ENCODE results near the gene PRKRA. TPM values are rescaled to one million over a fixed set of nuclear protein-coding genes. Genes with fewer than 3 reads are reported as not detected.
"Not testable (repeated sequence)": the region's sequence is repeated elsewhere in the genome, so short reads cannot be mapped to it uniquely, and the experiment has no call there.

The PRKRA gene
- total RNA-seq, 1 donor from 2014 or later: 59.8 TPM

DNA sequence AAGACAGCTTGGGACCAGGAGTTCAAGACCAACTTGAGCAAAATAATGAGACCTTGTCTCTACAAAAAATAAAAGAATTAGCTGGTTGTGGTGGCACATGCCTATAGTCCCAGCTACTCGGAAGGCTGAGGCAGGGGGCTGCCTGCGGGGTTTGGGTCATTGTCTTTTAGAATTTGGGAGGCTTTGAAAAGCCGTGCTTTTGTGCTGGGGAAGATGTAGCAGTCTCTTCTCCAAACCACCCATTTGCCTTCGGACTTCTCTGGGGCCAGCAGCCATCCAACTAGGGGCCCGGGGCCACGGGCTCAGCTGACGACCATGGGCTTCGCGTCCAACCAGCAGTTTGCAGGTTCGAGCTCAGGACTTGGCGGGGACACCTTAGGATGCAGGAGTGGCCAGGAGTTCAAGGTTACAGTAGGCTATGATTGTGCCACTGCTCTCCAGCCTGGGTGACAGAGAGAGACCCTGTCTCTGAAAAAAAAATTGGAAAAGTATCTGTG, 6.5 kb upstream of the PRKRA start:
- DNase-seq: no peak

DNA sequence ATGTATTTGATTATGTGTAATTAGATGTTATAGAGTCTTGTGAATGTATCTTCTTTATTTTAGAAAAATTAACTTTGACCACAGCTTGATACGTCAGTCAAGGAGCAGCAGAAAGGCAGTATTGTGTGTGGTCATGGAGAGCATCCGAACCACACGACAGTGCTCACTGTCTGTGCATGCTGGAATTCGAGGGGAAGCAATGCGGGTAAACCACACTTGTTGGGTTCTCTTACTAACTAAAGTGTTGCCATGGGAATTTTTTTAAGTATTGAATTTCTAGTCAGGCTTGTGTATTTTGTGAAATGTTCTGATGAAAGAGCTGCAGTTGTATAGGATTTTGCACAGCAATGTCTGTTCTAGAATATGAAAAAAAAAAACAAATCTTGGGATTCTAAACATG, 5.0 kb upstream of the PRKRA start:
- DNase-seq: no peak

DNA sequence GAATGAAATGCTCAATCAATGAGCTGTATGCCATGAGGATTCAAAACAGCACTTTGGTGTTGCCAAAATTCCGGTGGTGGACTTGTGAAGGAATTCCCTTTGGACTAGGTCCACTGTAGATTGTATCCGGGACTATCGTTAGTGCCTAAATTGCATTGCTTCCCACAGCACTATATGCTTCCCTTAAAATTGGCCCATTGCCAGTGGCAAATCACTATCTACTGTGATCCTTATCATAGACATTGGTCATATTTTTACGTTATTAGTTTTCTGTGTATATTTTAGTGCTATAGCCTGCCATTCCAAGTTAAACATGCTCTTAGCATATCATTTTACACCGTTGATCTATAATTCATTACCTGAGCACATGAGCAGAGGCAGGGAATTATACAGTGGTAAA, 1.9 kb upstream of the PRKRA start:
- DNase-seq: no peak

DNA sequence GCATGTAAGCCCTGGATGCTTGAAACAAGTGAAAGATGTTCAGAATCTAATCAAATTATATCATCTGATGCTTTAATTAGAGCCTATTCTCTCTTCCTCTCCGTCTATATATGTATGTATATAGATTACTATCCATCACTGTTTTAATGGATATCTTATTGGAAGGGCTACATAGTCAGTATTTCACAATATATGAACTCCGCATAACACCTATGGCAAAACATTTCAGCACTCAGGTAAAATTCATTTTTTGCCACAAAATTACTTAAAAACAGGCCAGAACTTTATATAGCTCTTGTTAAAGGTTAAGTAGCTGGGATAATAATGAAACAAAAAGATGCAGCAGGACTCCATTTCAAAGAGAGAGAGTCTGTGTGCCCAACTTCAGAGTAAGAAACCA, 1.4 kb upstream of the PRKRA start:
- no peak for DNase-seq

DNA sequence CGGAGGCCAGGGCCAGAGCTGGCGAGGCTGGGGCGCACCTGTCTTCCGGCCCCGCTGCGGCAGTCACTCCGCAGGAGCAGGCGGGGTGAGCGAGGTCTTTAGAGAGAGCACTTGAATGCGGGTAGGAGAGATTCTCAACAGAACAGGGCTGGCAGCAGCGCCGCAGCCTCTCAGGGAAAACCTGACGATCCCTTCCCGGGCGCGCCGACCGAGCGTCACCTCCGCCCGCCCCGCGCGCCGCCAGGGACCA, 526 bp downstream of the PRKRA start:
- peak; percentile 92 for DNase-seq

DNA sequence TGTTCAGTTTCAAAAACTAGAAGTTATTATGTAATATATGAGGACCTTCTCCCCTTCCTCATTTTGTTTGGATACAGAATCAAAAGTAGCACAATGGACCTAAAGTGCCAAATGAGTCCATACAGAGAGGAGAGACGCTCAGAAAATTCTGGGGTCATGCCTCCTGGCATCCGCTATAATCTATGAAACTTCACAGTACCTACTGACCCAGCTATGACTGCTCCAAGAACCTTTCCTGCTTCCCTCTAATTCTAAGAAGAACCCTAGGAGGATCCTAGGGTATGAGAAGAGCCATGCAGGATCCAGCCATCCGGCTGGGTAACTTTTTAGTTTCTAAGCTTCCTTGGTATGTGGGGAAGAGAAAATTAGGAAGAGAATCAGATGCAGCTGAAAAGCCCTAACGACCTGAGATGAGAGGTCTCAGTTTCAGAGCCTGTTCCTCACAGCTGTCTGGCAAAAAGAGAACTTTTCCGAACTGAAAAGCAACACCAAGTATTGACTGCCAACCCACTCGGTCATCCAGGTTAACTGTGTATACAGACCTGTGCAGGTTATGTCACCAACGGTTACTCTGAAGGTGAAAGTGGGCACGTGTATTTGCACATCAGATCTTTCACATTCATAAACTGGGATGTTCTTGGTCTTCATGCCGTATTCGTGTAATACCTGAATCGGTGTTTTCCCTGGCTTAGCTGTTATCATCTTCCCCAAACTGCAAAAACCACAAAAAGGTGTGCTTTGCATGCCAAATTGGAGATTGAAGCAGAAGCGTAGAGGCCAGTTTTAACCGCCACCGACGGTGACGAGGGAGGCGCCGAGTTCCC, 1.1 kb downstream of the PRKRA start:
- peak; percentile 49 for DNase-seq

DNA sequence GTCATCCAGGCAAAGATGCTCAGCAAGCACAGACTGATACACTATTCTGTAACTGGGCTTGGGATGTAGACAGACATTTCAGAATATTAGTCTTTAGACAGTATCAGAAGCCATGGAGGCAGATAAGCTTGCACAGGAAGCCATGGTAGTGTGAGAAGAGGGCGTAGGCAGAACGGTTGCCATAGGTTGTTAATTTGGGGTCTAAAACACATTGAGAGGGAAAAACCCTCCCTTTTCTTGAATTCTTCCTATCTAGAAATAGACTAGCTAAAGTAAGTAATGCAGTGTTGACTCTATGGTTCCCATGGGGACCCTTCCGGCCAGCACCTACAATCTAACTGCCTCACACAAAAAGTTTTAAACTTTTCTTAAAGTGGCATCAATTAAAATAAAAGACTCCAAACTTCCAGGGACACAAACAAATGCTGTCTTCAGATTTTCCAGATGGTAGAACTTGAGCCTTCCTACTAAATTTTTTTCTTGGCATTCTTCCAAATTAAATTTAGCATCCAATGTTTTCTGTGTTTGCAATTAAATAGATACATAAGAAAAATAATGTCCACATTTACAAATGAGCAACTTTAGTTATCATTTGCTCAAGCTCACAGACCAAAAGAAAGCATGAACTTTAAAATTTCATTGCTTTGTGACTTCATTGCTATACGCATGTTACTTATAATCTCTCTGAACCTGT, 1.9 kb downstream of the PRKRA start:
- peak; percentile 15 for DNase-seq

DNA sequence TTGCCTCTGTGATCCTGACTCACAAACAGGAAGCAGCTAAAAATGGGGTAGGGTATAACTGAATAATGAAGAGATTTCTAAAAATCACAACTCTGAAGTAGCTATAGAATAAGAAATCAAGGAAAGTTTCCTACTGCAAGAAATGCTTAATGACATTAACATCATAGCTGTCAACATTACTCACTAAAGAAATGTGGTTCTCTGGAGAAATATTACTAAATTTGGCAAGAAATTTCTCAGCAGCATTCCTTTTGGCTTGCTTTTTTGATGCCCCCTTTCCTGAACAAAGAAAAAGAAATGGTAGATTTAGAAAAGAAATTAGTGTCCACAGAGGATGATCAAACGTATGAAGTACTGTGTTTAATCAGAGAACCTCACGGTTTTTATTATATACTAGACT, 9.5 kb downstream of the PRKRA start:
- no peak for DNase-seq

DNA sequence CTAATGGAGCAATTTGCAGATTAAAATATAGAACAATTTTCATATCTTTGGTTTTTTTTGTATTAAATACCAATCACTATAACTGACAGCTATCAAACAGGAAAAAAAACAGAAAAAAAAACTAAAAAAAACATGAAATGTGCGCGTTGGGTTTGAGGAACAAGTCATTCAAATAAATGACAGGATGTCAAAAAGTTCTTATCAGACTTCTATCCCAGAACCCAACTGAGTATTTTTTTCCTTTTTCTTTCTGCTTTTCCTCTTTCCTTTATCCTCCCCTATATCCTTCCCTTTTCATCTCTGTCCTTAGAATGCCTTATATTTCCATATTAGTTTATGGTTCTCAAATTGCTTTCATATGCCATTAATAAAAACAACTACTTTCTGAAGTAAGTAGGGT, 14.3 kb downstream of the PRKRA start:
- no peak for DNase-seq

DNA sequence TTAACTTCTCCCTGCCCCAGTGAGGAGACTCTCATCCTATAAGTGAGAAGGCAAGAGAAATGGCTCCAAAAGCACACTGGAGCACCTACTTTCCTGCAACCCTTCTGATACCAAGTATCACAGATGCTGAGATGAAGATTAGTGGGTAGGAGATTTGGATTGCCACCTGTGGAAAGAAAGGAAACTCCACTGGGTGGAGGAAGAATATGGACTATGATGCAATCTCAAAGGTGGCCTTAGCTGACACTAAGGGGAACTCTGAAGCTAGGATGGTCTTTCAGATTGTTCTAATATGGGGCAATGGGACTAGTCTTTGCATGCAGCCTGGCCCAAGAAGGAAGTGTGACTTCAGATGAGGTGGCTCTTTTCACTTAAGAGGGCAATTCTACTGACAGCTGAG, 21.6 kb downstream of the PRKRA start:
- no peak for DNase-seq

DNA sequence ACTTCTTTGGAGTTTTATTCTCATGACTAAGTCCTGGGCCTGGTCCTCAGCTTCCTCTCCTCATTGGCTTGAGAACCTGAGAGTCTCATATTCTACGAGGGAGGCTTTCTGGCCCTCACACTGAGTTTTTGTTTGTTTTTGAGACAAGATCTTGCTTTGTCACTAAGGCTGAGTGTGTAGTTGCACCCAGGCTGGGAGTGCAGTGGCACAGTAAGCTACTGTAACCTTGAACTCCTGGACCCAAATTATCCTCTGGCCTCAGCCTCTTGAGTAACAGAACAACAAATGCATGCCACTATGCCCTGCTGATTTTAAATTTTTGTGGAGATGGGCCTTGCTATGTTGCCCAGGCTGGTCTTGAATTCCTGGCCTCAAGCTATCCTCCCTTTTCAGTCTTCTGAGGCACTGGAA, 22.6 kb downstream of the PRKRA start:
- DNase-seq: no peak

DNA sequence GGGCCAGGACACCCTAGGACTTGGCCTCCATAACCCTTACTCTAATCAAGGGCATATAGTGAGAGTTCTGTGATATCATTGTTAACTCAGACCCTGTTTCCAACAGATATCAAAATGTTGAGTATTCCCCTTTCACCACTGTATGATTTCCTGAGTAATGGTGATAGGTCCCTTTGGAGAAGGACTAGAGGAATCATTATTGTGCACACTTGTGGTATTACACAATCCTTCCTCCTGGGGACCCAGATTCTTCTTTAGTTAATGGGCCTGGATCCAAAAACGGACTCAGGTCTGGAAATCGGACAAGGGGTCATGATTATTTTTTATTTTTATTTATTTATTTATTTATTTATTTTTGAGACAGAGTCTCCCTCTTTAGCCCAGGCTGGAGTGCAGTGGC, 23.5 kb downstream of the PRKRA start:
- no peak for DNase-seq

DNA sequence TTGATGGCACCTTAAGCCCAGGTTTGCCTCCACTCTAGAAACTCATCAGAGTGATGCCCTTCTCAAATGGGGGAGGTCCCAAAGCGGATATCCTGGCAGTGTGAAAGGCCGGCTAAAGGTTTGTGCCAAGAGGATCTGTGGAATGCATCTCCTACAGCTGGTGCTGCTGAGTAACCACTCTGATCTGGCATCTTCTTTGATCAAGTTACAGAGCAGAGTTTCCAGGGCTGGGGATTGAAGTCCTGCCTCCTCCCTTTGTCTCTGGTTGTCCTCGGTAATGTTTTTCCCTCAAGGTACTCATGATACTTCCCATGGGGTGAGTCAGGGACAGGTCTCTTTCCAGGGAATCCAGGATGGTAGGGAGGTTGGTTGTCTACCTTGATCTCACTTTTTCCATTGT, 24.6 kb downstream of the PRKRA start:
- DNase-seq: no peak

DNA sequence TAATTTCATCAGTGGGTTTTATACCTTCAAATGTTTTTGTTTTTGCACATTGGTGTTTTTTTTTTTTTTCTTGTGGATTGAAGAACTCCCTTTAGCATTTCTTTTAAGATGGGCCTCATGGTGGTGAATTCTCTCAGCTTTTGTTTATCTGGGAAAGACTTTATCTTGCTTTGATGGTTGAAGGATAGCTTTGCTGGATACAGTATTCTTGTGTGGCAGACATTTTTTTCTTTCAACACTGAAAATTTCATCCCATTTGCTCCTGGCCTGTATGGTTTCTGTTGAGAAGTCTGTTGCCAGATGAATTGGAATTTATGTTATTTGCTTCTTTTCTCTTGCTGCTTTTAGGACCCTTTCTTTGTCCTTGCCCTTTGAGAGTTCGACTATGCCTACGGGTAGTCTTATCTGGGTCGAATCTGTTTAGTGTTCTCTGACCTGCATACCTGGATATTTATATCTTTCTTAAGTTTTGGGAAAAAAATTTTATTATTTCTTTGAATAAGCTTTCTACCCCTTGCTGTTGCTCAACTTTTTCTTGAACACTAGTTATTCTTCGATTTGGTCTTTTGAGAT, 25.6 kb downstream of the PRKRA start:
- no peak for DNase-seq

DNA sequence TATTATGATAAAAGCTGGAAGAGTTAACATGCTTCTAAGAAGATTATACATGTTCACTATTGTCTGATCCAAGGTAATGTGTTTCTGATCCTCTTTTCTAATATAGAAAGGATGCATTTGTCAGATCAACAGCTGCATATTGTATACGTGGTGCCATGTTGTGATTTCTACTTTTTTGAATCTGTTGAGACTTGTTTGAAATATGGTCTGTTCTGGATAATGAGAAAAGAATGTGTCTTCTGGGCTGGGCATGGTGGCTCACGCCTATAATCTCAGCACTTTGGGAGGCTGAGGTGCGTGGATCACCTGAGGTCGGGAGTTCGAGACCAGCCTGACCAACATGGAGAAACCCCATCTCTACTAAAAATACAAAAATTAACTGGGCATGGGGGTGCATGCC, 27.2 kb downstream of the PRKRA start:
- not testable (repeated sequence) for DNase-seq

DNA sequence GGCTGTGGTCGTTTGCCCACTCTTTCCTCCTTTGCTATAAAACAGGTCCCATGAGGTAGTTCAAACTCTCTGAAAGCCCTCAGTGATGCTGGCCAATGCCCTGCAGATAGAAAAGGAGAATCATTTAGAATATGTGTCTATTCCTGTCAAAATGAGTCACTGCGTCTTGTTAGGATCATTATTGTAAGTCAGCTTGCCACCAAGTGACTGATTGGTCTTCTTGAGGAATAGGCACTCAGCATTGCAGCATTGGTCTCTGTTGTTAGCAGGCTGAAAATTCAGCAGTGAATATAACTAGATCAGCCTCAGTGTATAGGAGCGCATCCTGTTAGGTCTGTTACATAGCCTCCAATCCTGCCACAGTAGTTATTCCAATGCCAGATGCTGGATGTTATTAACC, 28.9 kb downstream of the PRKRA start:
- no peak for DNase-seq

DNA sequence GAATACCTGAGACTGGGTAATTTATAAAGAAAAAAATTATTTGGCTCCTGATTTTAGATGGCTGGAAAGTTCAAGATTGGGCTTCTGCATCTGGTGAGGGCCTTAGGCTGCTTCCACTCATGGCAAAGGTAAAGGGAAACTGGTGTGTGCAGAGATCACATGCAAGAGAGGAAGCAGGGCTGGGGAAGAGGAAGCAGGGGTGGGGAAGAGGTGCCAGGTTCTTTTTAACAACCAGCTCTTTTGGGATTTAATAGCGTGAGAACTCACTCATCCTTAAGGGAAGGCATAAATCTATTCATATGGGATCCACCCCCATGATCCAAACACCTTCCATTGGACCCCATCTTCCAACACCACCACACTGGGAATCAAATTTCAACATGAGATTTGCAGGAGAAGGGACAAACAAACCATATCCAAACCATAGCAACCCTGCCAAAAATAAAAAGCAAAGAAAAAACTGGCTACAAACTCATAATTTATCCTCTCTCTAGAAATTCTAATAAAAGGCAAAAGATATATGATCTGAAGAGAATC, 30.4 kb downstream of the PRKRA start:
- no peak for DNase-seq

DNA sequence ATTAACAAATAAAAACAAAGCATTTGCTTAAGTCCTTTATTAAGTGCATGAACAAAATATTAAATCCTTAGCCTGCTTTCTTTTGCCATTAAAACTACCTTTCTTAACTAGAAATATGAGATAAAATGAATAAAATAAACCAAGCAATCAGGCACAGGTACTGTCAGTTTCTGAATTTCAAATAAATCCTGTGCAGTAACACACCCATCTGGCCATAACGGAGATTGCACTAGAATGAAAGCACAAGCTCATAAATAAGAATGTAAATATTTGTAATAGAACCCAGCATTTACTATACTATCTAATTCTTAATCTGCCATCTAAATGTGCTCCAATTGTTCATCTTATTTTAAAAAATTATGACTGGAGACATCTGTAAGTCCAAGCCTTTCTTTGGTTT, 31.9 kb downstream of the PRKRA start:
- DNase-seq: no peak

DNA sequence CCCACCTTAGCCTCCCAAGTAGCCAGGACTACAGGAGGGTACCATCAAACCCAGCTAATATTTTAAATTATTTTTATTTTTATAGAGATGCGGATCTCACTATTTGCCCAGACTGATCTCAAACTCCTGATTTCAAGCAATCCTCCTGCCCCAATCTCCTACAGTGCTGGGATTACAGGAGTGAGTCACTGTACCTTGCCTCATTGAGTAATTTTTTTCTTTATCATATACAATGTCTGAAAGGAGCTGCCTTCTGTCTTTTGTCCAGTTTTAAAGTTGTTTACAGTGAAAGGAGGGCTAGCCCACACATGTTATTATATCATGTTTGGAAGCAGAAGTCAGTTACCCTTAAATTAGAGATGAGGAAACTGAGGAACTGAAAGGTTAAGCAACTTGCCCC, 32.5 kb downstream of the PRKRA start:
- no peak for DNase-seq

DNA sequence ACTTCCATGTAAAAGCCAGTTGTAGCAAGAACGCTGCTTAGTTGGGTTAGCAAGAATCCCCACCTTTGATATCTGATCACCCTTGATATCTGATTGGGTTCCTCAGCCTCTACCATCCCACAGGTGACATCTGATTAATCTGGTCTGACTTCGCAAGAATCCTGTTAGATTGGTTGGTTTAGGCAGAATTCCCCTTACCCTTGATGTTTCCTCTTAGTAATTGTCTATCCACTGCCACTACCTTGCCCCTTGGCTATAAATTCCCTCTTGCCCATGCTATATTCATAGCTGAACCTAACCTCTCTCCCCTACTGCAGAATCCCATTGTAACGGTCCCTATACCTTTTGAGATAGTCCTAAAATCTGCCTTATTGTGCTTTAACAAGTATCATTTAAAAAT, 33.1 kb downstream of the PRKRA start:
- DNase-seq: no peak

DNA sequence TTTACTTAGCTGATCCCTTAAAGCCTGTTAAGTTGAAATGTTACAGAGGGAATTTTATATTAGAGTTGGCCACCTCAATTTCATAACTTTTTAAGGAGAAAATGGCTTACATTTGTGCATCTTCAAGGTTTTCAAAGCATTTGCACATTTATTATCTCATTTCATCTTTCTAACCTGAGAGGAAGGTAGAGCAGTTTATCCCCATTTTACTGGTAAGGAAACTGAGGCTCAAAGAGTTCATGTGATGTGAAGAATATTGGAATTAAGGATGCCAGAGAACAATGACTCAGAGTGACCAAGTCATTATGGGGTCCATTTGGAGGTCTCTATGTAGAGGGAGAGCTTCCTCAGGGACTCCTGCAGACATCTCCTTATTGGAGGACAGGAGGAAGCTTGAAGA, 35.0 kb downstream of the PRKRA start:
- DNase-seq: no peak

DNA sequence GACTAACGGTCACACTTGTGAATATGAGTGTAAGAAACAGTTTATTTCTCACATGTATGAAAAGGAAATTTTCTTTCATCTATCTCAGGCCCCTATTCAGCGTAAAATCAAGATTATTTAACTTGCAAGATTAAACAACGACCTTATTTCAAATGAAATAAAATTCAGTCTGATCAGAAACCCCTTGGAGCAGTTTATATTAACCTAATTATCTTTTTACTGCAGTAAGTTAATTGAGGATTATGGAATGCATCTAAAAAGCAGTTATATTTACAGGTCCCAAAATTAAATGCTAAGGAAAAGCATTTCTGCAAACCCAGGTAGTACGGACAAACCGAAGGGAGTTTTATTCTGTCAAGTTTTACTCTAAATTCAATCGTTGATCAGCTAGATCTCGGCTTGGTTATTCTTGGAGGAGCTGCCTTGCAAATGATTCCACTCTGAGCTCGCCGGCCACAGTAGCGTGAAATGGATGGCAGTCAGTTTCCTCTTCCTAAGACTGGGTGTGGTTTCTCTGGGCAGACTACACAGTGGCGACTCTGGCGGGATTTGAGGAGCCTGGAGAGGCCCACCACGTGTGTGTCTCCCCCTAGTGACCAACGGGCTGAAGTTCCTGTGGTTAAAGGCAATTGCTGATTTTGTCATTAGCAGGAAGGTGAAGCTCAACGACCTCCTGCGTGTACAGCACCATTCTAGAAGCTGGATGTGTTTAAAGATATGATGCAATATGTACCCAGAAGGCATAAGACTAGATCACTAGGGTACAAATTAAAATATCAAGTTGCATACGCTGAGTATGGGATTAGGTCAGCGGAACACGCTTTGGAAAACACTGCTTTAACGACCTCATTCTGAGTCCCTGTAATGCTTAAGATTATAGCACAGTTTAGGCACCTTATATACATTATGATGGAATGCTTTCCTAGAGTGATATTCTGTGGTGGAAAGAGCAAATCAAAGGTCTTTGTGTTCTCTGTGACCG, 36.4 kb downstream of the PRKRA start:
- peak; percentile 97 for DNase-seq

Data from tongue (tissue), 2 donors.